Measurements from ENCODE around the gene TICAM1. TPM values are rescaled to one million over a fixed set of nuclear protein-coding genes. Genes with fewer than 3 reads are reported as not detected.

Gene TICAM1
- total and polyA plus RNA-seq, 10 of the 15 experiments (the other 5 are each of a cell fraction or from before 2014, with no cell fraction given): 0.31 to 31.1 (median 5.3) TPM

DNA sequence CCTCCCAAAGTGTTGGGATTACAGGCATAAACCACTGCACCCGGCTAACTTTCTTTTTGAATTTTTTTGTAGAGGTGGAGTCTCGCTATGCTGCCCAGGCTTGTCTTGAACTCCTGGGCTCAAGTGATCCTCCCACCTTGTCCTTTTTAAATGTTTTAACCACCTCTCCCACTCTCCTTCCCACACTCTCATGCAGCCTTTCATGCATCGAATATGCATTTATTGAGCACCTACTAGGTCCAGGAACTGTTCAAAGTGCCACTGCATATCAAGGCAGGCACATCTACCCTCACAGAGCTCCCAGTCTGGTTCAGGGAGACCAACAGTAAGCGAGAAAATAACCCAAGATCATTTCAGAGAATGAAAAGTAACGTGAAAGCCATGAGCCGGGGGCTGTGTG, 1.2 kb downstream of the TICAM1 start:
- ChIA-PET CTCF (interaction anchor here (0.6 to 10.6 kb wide), 8 partner anchors 8 to 35 kb away, joined by 3 to 148 read pairs (median 7); no protein-coding TSS in a partner anchor), POLR2A (interaction anchor here (1.8 to 3.4 kb wide), 3 partner anchors 14 to 37 kb away, joined by 8 to 19 read pairs (median 12); partner anchors contain the start of gene PLIN3)
- peak; percentile 2; the same call in 2 of the 3 replicates for ATAC-seq

DNA sequence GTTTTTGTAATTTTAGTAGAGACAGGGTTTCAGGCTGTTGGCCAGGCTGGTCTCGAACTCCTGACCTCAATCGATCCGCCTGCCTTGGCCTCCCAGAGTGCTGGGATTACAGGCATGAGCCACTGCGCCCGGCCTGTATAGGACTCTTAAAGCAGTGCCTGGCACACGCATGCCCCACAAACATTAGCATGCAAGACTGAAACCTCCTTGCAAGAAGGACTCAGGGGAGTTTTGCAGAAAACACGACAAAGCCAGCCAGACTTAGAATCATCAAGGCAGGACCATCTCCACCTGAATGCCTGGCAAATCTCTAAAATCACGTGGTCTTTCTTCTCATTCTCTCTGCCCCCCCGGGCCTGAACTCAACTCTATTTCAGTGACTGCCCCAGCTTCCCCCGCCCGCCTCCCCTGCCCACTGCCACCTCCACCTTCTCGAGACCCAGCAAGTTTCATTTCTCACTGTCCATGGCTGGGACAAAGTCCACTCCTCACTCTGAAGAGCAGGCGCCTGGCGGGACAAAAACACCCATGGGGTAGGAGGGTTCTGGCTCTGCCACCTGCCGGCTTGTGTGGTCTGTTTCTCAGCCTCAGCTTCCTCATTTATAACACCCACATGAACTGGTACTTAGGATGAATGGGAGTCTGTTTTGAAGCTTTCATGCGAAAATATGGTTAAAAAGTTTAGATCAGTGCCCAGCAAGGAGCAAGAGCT, 2.4 kb downstream of the TICAM1 start:
- H3K36me3 ChIP-seq (ENCODE audit: control insufficient read depth in 2 of 2, insufficient read depth in 2 of 2, low read length in 1 of 2): peaks cover 0 to 6% of the 10 kb centered on the region in 2 experiments; a peak in 3 of 4 replicates
- H3K79me2 ChIP-seq (ENCODE audit: control insufficient read depth, insufficient read depth, low read length): peaks cover 56% of the 10 kb centered on the region
- BruUV-seq (replicated peaks): no TSS peak
- intact Hi-C loops (cut with micrococcal nuclease; ENCODE audit: unreplicated experiment): no loop called here
- in situ Hi-C loops (cut with MboI): no loop called here
- peak; percentile 88 for FAIRE-seq
- no peak for DNase-seq (ENCODE audit: low read depth, low spot score)
- 23% methylated on average over 13 of the region's 16 CpGs for WGBS (ENCODE audit: insufficient coverage, insufficient replicate concordance, low lambda C conversion rate, missing lambda C conversion rate)
- H3K4me2 ChIP-seq (ENCODE audit: control insufficient read depth, insufficient read depth): peak overlapping the region; percentile 71
- H4K20me1 ChIP-seq (ENCODE audit: control insufficient read depth, insufficient read depth): peaks cover 4% of the 10 kb centered on the region; the same call in 1 of the 2 replicates
- RAD21 ChIA-PET (ENCODE audit: unreplicated experiment): interaction anchor here (0.7 to 4.4 kb wide), 12 partner anchors 16 to 111 kb away, joined by 3 to 22 read pairs (median 5); no protein-coding TSS in a partner anchor
- CTCF ChIA-PET: interaction anchor here (0.6 to 10.6 kb wide), 9 partner anchors 9 to 83 kb away, joined by 3 to 148 read pairs (median 7); no protein-coding TSS in a partner anchor
- no peaks in the 10 kb centered on the region for H3K27me3 ChIP-seq (replicated peaks in 1 of 2; ENCODE audit: control insufficient read depth in 2 of 2, insufficient read depth in 2 of 2, low read length in 1 of 2)
- peak overlapping the region; percentile 33; the same call in 1 of the 2 replicates for H3K27ac ChIP-seq (ENCODE audit: control insufficient read depth, insufficient read depth)
- no peak overlapping the region for H2AFZ ChIP-seq (ENCODE audit: control insufficient read depth, low read depth, low read length)
- POLR2A ChIA-PET: interaction anchor here (0.6 to 3.4 kb wide), 12 partner anchors 9 to 1135 kb away, joined by 3 to 19 read pairs (median 4); partner anchors contain the start of gene PLIN3
- H3K4me1 ChIP-seq (ENCODE audit: control insufficient read depth, insufficient read depth, low read length): no peaks in the 10 kb centered on the region
- peak overlapping the region; percentile 0; the same call in 1 of the 2 replicates for H3K9ac ChIP-seq (ENCODE audit: control insufficient read depth, insufficient read depth, low read length)
- SMC1A ChIA-PET (ENCODE audit: uncharacterized antibody, unreplicated experiment): interaction anchor here (2.8 to 6.0 kb wide), 4 partner anchors 11 to 20 kb away, joined by 11 to 30 read pairs (median 17); no protein-coding TSS in a partner anchor
- peak overlapping the region; percentile 75 for H3K4me3 ChIP-seq
- H3K9me3 ChIP-seq (replicated peaks; ENCODE audit: control insufficient read depth, insufficient read depth, low read length): no peaks in the 10 kb centered on the region; the same call in 2 of the 3 replicates
- peak; percentile 75 for ATAC-seq
- no peak for TF ChIP-seq FOXK2 (IDR thresholded peaks at IDR 0.05)
- peak; percentile 35; the same call in 1 of the 2 replicates for TF ChIP-seq BCL11A (IDR thresholded peaks at IDR 0.05; ENCODE audit: low read depth, low read length)
- TF ChIP-seq POLR2AphosphoS2 (IDR thresholded peaks at IDR 0.05; ENCODE audit: low read depth, low read length): no peak
- peak; percentile 70; the same call in 1 of the 2 replicates for TF ChIP-seq SPI1 (IDR thresholded peaks at IDR 0.05; ENCODE audit: borderline replicate concordance, insufficient read depth, low read depth, low read length)
- TF ChIP-seq NR2C1 (IDR thresholded peaks at IDR 0.05): no peak
- peak in 1 of 2 experiments; percentile 54; a peak in 1 of 4 replicates for TF ChIP-seq EP300 (IDR thresholded peaks at IDR 0.05; ENCODE audit: borderline replicate concordance in 1 of 2, control insufficient read depth in 1 of 2, low read depth in 2 of 2, low read length in 2 of 2)
- TF ChIP-seq IKZF2 (IDR thresholded peaks at IDR 0.05): peak; percentile 80 to 81; a peak in 2 of 4 replicates
- no peak for TF ChIP-seq CBFB (IDR thresholded peaks at IDR 0.05; ENCODE audit: low read depth)
- TF ChIP-seq ZNF207 (IDR thresholded peaks at IDR 0.05; ENCODE audit: borderline replicate concordance): no peak
- TF ChIP-seq ATF3 (IDR thresholded peaks at IDR 0.05; ENCODE audit: borderline replicate concordance, extremely low read depth, low read depth, low read length): no peak
- no peak for TF ChIP-seq ATF2 (IDR thresholded peaks at IDR 0.05; ENCODE audit: low read length)

More for the DNA sequence above, 1.2 kb downstream of the TICAM1 start:
- in situ Hi-C loops (cut with MboI) (no loop called here), intact Hi-C loops (cut with micrococcal nuclease; ENCODE audit: unreplicated experiment) (no loop called here)
- H3K4me1 ChIP-seq (ENCODE audit: control insufficient read depth, insufficient read depth, low read length): no peaks in the 10 kb centered on the region
- TF ChIP-seq LARP7 (IDR thresholded peaks at IDR 0.05) (no peak), CHD1 (IDR thresholded peaks at IDR 0.05; ENCODE audit: low read depth, low read length) (0 out of 2 replicates have a peak, but pooled peaks have one; percentile 40)
- no peak overlapping the region for H2AFZ ChIP-seq (ENCODE audit: control insufficient read depth, low read depth, low read length)
- H3K27ac ChIP-seq (ENCODE audit: control insufficient read depth, insufficient read depth): peak overlapping the region; percentile 92
- DNase-seq (ENCODE audit: low read depth, low spot score): no peak
- BruUV-seq (replicated peaks): no TSS peak
- H3K9ac ChIP-seq (ENCODE audit: control insufficient read depth, insufficient read depth, low read length): peak overlapping the region; percentile 96
- H3K27me3 ChIP-seq (replicated peaks in 1 of 2; ENCODE audit: control insufficient read depth in 2 of 2, insufficient read depth in 2 of 2, low read length in 1 of 2): no peaks in the 10 kb centered on the region
- H3K36me3 ChIP-seq (ENCODE audit: control insufficient read depth in 2 of 2, insufficient read depth in 2 of 2, low read length in 1 of 2): peaks cover 0 to 6% of the 10 kb centered on the region in 2 experiments; a peak in 2 of 4 replicates
- peak overlapping the region; percentile 95 for H3K4me3 ChIP-seq
- FAIRE-seq: no peak
- peaks cover 53% of the 10 kb centered on the region for H3K79me2 ChIP-seq (ENCODE audit: control insufficient read depth, insufficient read depth, low read length)
- peak overlapping the region; percentile 87 for H3K4me2 ChIP-seq (ENCODE audit: control insufficient read depth, insufficient read depth)
- peaks cover 4% of the 10 kb centered on the region; the same call in 1 of the 2 replicates for H4K20me1 ChIP-seq (ENCODE audit: control insufficient read depth, insufficient read depth)
- 32% methylated on average over 6 of the region's 6 CpGs for WGBS (ENCODE audit: insufficient coverage, insufficient replicate concordance, low lambda C conversion rate, missing lambda C conversion rate)
- SMC1A ChIA-PET (ENCODE audit: uncharacterized antibody, unreplicated experiment): interaction anchor here (1.0 to 6.0 kb wide), 8 partner anchors 10 to 39 kb away, joined by 3 to 30 read pairs (median 6); no protein-coding TSS in a partner anchor
- RAD21 ChIA-PET (ENCODE audit: unreplicated experiment): interaction anchor here (1.1 to 4.4 kb wide), 8 partner anchors 9 to 81 kb away, joined by 3 to 22 read pairs (median 12); partner anchors contain the start of gene PLIN3
- H3K9me3 ChIP-seq (replicated peaks; ENCODE audit: control insufficient read depth, insufficient read depth, low read length): no peaks in the 10 kb centered on the region; the same call in 2 of the 3 replicates
